Sigmoid colon (tissue), 4 donors: Measurements from ENCODE around the gene CDK14.

ENCODE experiments used
- POLR2A ChIP-seq, 2 donors: fragments of 450-650 bp; IDR thresholded peaks; one replicate each; pipeline ENCODE4 v1.6.1; 2016; ENCODE audit warnings: antibody characterized with exemption in 2 of 2, mild to moderate bottlenecking in 2 of 2, moderate library complexity in 2 of 2
- POLR2AphosphoS5 ChIP-seq, 4 donors: sonication (generic); formaldehyde crosslinking; IDR thresholded peaks; one replicate each; pipeline ENCODE4 v1.6.1; 2017; ENCODE audit warnings: antibody characterized with exemption in 4 of 4
- TF ChIP-seq, protein P1 (sequence below), 4 experiments: fragments of 450-650 bp in 3 of 4; fragments of 200-600 bp in 1 of 4; IDR thresholded peaks; one replicate each; pipeline ENCODE4 v1.5.1; 2016 to 2019; ENCODE audit warnings: antibody characterized with exemption in 4 of 4, mild to moderate bottlenecking in 3 of 4, moderate library complexity in 2 of 4

DNA sequence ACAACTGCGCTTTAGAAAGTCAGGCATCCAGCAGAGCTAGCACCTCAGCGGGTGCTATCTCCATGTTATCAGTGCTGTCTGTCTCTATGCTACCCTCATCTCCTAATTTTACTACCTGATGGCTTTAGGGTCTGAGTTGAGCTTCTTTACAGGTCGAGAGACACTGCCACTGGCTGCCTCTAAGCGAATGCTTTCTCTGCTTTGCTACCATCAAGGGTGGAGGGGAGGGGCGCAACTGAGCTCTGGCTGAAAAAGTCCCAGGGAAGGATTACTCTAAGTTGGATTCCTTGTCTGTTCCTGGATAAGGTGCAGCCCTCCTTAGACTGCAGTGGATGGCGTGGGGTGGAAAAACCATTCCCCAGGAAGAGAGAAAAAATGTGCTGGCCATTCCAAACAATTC, 105.7 kb downstream of the CDK14 start:
- TF ChIP-seq POLR2A (IDR thresholded peaks at IDR 0.05) = no peak
- TF ChIP-seq, protein P1, sequence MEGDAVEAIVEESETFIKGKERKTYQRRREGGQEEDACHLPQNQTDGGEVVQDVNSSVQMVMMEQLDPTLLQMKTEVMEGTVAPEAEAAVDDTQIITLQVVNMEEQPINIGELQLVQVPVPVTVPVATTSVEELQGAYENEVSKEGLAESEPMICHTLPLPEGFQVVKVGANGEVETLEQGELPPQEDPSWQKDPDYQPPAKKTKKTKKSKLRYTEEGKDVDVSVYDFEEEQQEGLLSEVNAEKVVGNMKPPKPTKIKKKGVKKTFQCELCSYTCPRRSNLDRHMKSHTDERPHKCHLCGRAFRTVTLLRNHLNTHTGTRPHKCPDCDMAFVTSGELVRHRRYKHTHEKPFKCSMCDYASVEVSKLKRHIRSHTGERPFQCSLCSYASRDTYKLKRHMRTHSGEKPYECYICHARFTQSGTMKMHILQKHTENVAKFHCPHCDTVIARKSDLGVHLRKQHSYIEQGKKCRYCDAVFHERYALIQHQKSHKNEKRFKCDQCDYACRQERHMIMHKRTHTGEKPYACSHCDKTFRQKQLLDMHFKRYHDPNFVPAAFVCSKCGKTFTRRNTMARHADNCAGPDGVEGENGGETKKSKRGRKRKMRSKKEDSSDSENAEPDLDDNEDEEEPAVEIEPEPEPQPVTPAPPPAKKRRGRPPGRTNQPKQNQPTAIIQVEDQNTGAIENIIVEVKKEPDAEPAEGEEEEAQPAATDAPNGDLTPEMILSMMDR (IDR thresholded peaks at IDR 0.05) = no peak
- TF ChIP-seq POLR2AphosphoS5 (IDR thresholded peaks at IDR 0.05) = no peak
